GM12878 (cell line): ENCODE measurements around the gene PRPF31. TPM values are rescaled to one million over a fixed set of nuclear protein-coding genes. Genes with fewer than 3 reads are reported as not detected.

ENCODE experiments used
- ATF2 ChIP-seq: IDR thresholded peaks from 2 replicates; pipeline ENCODE4 v1.6.1; 2012; ENCODE audit warnings: low read length, inconsistent platforms
- CBX3 ChIP-seq: fragments of 200-600 bp; sonication (generic); IDR thresholded peaks from 2 replicates; pipeline ENCODE4 v1.6.1; 2016; ENCODE audit warnings: low read depth, borderline replicate concordance
- CEBPB ChIP-seq, 2 experiments: fragments of 150-350 bp in 1 of 2; IDR thresholded peaks; 2 replicates each; pipeline ENCODE4 v1.6.1; 2012 to 2014; ENCODE audit warnings: low read depth in 2 of 2, low read length in 2 of 2, borderline replicate concordance in 1 of 2, inconsistent platforms in 1 of 2
- CHD2 ChIP-seq: IDR thresholded peaks from 2 replicates; pipeline ENCODE4 v1.6.1; 2011; ENCODE audit warnings: low read depth, low read length, improper control_type of control experiment, borderline replicate concordance
- CREB1 ChIP-seq: IDR thresholded peaks from 2 replicates; pipeline ENCODE4 v1.6.1; 2012; ENCODE audit warnings: low read depth, mild to moderate bottlenecking, inconsistent platforms
- EED ChIP-seq: sonication (generic); IDR thresholded peaks from 2 replicates; pipeline ENCODE4 v1.6.1; 2016; ENCODE audit warnings: antibody characterized with exemption, low read depth
- FOXK2 ChIP-seq: fragments of 450-650 bp; IDR thresholded peaks from 2 replicates; pipeline ENCODE4 v1.6.1; 2017; ENCODE audit warnings: mild to moderate bottlenecking, moderate library complexity
- KLF5 ChIP-seq: fragments of 450-650 bp; IDR thresholded peaks from 2 replicates; pipeline ENCODE4 v1.6.1; 2014; ENCODE audit warnings: mild to moderate bottlenecking; ENCODE audit not compliant: partially characterized antibody
- MYB ChIP-seq: fragments of 150-350 bp; IDR thresholded peaks from 2 replicates; pipeline ENCODE4 v1.6.1; 2014; ENCODE audit warnings: mild to moderate bottlenecking, low read depth, low read length, borderline replicate concordance
- NBN ChIP-seq: fragments of 450-650 bp; IDR thresholded peaks from 2 replicates; pipeline ENCODE4 v1.6.1; 2016
- NR2C1 ChIP-seq: fragments of 450-650 bp; IDR thresholded peaks from 2 replicates; pipeline ENCODE4 v1.6.1; 2017; ENCODE audit warnings: antibody characterized with exemption, mild to moderate bottlenecking, moderate library complexity
- POLR2A ChIP-seq: IDR thresholded peaks from 2 replicates; pipeline ENCODE4 v1.6.1; 2011; ENCODE audit warnings: low read depth, mild to moderate bottlenecking, low read length
- POU2F2 ChIP-seq: IDR thresholded peaks from 3 replicates; pipeline ENCODE4 v1.6.1; 2011; ENCODE audit warnings: low read depth, mild to moderate bottlenecking, low read length, borderline replicate concordance
- RAD51 ChIP-seq: fragments of 450-650 bp; IDR thresholded peaks from 2 replicates; pipeline ENCODE4 v1.6.1; 2016; ENCODE audit warnings: moderate library complexity, mild to moderate bottlenecking, inconsistent platforms
- SIN3A ChIP-seq: IDR thresholded peaks from 2 replicates; pipeline ENCODE4 v1.6.1; 2012; ENCODE audit warnings: low read depth, low read length, improper control_type of control experiment
- SREBF2 ChIP-seq: IDR thresholded peaks from 2 replicates; pipeline ENCODE4 v1.6.1; 2012; ENCODE audit warnings: mild to moderate bottlenecking, low read length
- SRF ChIP-seq, 2 experiments: IDR thresholded peaks; 2 replicates each; pipeline ENCODE4 v1.6.1; 2011; ENCODE audit warnings: low read depth in 2 of 2, low read length in 2 of 2, mild to moderate bottlenecking in 1 of 2, moderate library complexity in 1 of 2
- TARDBP ChIP-seq: IDR thresholded peaks from 2 replicates; pipeline ENCODE4 v1.6.1; 2016; ENCODE audit warnings: borderline replicate concordance
- TBL1XR1 ChIP-seq: IDR thresholded peaks from 2 replicates; pipeline ENCODE4 v1.6.1; 2012; ENCODE audit warnings: low read depth, low read length, improper control_type of control experiment
- TCF12 ChIP-seq: IDR thresholded peaks from 2 replicates; pipeline ENCODE4 v1.6.1; 2011; ENCODE audit warnings: low read depth, mild to moderate bottlenecking, low read length
- ZNF622 ChIP-seq: fragments of 450-650 bp; IDR thresholded peaks from 2 replicates; pipeline ENCODE4 v1.6.1; 2017; ENCODE audit warnings: mild to moderate bottlenecking, inconsistent platforms
- polyA plus RNA-seq, 11 experiments: library from polyadenylated mRNA; depleted of rRNA in 4 of 11; unstranded in 6 of 11; stranded (reverse) in 5 of 11; fragments of >200 nt; fragmentation: Nextera tagmentation in 4 of 11; fragmentation: Illumina TruSeq in 1 of 11; extraction: Ambion mirVana in 4 of 11; extraction: Trizol in 1 of 11; gene quantifications; 1 replicate in 1 of 11; 2 replicates in 10 of 11; pipeline versions ENCODE4 v1.2.1 to v1.2.3, GENCODE V29; 2011 to 2016; ENCODE audit warnings: inconsistent platforms in 2 of 11, missing spikeins in 2 of 11, low read depth in 1 of 11
- total RNA-seq, 4 experiments: library from RNA; depleted of rRNA in 3 of 4; stranded (reverse); fragments of >200 nt in 3 of 4; fragmentation: Illumina TruSeq in 1 of 4; extraction: Trizol in 1 of 4; gene quantifications; 2 replicates each; pipeline versions ENCODE4 v1.2.1 to v1.2.3, GENCODE V29; 2013 to 2021
- TF ChIP-seq, protein P1 (sequence below): fragments of 450-650 bp; IDR thresholded peaks from 2 replicates; pipeline ENCODE4 v1.6.1; 2017; ENCODE audit warnings: borderline replicate concordance
- TF ChIP-seq, protein P2 (sequence below): fragments of 450-650 bp; IDR thresholded peaks from 2 replicates; pipeline ENCODE4 v1.6.1; 2016; ENCODE audit warnings: mild to moderate bottlenecking, moderate library complexity, borderline replicate concordance
- TF ChIP-seq, protein P3 (sequence below): fragments of 450-650 bp; IDR thresholded peaks from 2 replicates; pipeline ENCODE4 v1.6.1; 2014; ENCODE audit warnings: mild to moderate bottlenecking

The PRPF31 gene
- total and polyA plus RNA-seq, 10 of the 15 experiments (the other 5 are each of a cell fraction or from before 2014, with no cell fraction given), result 2.7 to 170 (median 69.7) TPM

GRCh38 chr19:54115109-54116063, at the start of gene PRPF31, which contains the start of gene TFPT (continued):
- TF ChIP-seq POLR2A (peak; percentile 77; the same call in 1 of the 2 replicates), SIN3A (no peak; the same call in none of the 2 replicates), CBX3 (no peak), TCF12 (0 out of 2 replicates have a peak, but pooled peaks have one; percentile 58), ATF2 (no peak), CHD2 (peak; percentile 95), POU2F2 (peak; percentile 89), MYB (no peak; the same call in 1 of the 2 replicates), ZNF622 (no peak), CREB1 (peak; percentile 99), CEBPB (IDR thresholded peaks at IDR 0.05; ENCODE audit: borderline replicate concordance in 1 of 2, low read depth in 2 of 2, low read length in 2 of 2) (no peak), TARDBP (peak; percentile 100), SRF (IDR thresholded peaks at IDR 0.05; ENCODE audit: low read depth in 2 of 2, low read length in 2 of 2) (peak; percentile 34 to 95; a peak in 2 of 4 replicates), SREBF2 (no peak), NBN (peak; percentile 99), RAD51 (peak; percentile 27; the same call in 1 of the 2 replicates), EED (no peak), FOXK2 (peak; percentile 83), NR2C1 (peak; percentile 61), KLF5 (no peak), TBL1XR1 (0 out of 2 replicates have a peak, but pooled peaks have one; percentile 15)
- TF ChIP-seq, protein P1, sequence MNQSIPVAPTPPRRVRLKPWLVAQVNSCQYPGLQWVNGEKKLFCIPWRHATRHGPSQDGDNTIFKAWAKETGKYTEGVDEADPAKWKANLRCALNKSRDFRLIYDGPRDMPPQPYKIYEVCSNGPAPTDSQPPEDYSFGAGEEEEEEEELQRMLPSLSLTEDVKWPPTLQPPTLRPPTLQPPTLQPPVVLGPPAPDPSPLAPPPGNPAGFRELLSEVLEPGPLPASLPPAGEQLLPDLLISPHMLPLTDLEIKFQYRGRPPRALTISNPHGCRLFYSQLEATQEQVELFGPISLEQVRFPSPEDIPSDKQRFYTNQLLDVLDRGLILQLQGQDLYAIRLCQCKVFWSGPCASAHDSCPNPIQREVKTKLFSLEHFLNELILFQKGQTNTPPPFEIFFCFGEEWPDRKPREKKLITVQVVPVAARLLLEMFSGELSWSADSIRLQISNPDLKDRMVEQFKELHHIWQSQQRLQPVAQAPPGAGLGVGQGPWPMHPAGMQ, result no peak
- TF ChIP-seq, protein P2, sequence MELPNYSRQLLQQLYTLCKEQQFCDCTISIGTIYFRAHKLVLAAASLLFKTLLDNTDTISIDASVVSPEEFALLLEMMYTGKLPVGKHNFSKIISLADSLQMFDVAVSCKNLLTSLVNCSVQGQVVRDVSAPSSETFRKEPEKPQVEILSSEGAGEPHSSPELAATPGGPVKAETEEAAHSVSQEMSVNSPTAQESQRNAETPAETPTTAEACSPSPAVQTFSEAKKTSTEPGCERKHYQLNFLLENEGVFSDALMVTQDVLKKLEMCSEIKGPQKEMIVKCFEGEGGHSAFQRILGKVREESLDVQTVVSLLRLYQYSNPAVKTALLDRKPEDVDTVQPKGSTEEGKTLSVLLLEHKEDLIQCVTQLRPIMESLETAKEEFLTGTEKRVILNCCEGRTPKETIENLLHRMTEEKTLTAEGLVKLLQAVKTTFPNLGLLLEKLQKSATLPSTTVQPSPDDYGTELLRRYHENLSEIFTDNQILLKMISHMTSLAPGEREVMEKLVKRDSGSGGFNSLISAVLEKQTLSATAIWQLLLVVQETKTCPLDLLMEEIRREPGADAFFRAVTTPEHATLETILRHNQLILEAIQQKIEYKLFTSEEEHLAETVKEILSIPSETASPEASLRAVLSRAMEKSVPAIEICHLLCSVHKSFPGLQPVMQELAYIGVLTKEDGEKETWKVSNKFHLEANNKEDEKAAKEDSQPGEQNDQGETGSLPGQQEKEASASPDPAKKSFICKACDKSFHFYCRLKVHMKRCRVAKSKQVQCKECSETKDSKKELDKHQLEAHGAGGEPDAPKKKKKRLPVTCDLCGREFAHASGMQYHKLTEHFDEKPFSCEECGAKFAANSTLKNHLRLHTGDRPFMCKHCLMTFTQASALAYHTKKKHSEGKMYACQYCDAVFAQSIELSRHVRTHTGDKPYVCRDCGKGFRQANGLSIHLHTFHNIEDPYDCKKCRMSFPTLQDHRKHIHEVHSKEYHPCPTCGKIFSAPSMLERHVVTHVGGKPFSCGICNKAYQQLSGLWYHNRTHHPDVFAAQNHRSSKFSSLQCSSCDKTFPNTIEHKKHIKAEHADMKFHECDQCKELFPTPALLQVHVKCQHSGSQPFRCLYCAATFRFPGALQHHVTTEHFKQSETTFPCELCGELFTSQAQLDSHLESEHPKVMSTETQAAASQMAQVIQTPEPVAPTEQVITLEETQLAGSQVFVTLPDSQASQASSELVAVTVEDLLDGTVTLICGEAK, result peak; percentile 100
- TF ChIP-seq, protein P3, sequence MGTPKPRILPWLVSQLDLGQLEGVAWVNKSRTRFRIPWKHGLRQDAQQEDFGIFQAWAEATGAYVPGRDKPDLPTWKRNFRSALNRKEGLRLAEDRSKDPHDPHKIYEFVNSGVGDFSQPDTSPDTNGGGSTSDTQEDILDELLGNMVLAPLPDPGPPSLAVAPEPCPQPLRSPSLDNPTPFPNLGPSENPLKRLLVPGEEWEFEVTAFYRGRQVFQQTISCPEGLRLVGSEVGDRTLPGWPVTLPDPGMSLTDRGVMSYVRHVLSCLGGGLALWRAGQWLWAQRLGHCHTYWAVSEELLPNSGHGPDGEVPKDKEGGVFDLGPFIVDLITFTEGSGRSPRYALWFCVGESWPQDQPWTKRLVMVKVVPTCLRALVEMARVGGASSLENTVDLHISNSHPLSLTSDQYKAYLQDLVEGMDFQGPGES, result no peak
